ENCODE measurements around the gene ATP2B2. TPM values are rescaled to one million over a fixed set of nuclear protein-coding genes. Genes with fewer than 3 reads are reported as not detected.

ATP2B2 gene
- total RNA-seq, 2 experiments from 2014 or later: 0.06 TPM; not detected in 1

DNA sequence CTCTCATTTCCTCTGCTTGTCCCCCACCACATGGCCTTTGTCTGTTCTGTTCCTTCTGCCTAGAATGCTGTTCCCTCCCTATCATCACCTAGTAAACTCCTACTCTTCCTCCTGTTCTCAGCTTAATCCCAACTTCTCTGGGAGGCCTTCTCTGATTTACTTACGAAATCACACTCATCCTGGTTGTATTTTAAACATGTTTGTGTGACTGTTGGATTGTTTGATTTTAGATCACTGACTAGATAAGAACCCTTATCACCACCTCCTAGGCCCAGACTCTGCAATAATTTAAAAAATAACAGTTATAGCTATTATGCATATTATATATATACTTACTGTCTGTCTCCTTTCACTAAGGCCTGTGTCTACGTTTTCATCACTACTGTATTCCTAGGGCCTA, 26.1 kb downstream of the ATP2B2 start:
- no peak for DNase-seq (ENCODE audit: low spot score)
- no peak overlapping the region for H3K4me2 ChIP-seq (ENCODE audit: low read length)
- no peaks in the 10 kb centered on the region for H3K9me3 ChIP-seq (ENCODE audit: low read length)
- H2AFZ ChIP-seq (ENCODE audit: low read length): no peak overlapping the region
- H4K20me1 ChIP-seq (ENCODE audit: insufficient read depth, low read length): no peaks in the 10 kb centered on the region
- no peaks in the 10 kb centered on the region for H3K36me3 ChIP-seq (ENCODE audit: insufficient read depth, low read length)
- H3K4me1 ChIP-seq (ENCODE audit: insufficient read depth, low read length, poor library complexity, severe bottlenecking): no peaks in the 10 kb centered on the region
- H3K4me3 ChIP-seq (ENCODE audit: low read depth, low read length, poor library complexity, severe bottlenecking): no peak overlapping the region
- no peak for TF ChIP-seq EZH2phosphoT487 (IDR thresholded peaks at IDR 0.05; ENCODE audit: borderline replicate concordance, low read depth, low read length)
- TF ChIP-seq CTCF (conservative IDR thresholded peaks at IDR 0.05; ENCODE audit: low read length): no peak
- ChIA-PET CTCF (ENCODE audit: unreplicated experiment) (no interaction called here), POLR2A (interaction anchor here (0.6 kb wide), 1 partner anchor 192 kb away, joined by 3 read pairs; no protein-coding TSS in a partner anchor)
- H3K79me2 ChIP-seq (ENCODE audit: insufficient read depth, low read depth, low read length): no peaks in the 10 kb centered on the region
- H3K9me2 ChIP-seq (ENCODE audit: insufficient read depth, low read length): no peaks in the 10 kb centered on the region
- no peak overlapping the region for H3K27ac ChIP-seq (ENCODE audit: low read depth, low read length, poor library complexity, severe bottlenecking)
- intact Hi-C loops (cut with micrococcal nuclease; ENCODE audit: unreplicated experiment): no loop called here
- BruUV-seq (replicated peaks): no TSS peak

DNA sequence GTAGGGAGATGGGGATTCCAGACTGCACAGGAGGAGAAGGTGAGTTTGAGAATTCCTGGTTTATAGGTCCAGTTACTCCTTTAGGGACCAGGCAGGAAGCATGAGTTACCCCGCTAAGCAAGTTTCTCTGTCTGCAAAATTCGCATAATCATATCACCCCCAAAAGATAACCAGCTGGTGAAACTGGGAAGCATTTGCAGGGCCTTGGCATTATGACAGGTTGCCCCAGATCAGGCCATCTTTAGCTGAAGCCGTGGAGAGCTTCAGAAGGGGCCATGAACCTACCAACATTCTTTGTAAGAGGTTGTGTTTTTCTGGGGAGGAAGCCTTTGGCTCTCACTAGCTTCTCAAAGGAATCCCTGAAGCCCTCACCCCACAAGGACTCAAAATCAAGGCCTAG, 29.4 kb downstream of the ATP2B2 start:
- H3K4me2 ChIP-seq (ENCODE audit: low read length): no peak overlapping the region
- BruUV-seq (replicated peaks): no TSS peak
- H3K36me3 ChIP-seq (ENCODE audit: insufficient read depth, low read length): no peaks in the 10 kb centered on the region
- H3K9me2 ChIP-seq (ENCODE audit: insufficient read depth, low read length): no peaks in the 10 kb centered on the region
- POLR2A ChIA-PET: no interaction called here
- no peak overlapping the region for H3K4me3 ChIP-seq (ENCODE audit: low read depth, low read length, poor library complexity, severe bottlenecking)
- no peaks in the 10 kb centered on the region for H3K79me2 ChIP-seq (ENCODE audit: insufficient read depth, low read depth, low read length)
- no peak for DNase-seq (ENCODE audit: low spot score)
- CTCF ChIA-PET (ENCODE audit: unreplicated experiment): no interaction called here
- no peak for TF ChIP-seq EZH2phosphoT487 (IDR thresholded peaks at IDR 0.05; ENCODE audit: borderline replicate concordance, low read depth, low read length)
- TF ChIP-seq CTCF (conservative IDR thresholded peaks at IDR 0.05; ENCODE audit: low read length): no peak
- no peak overlapping the region for H2AFZ ChIP-seq (ENCODE audit: low read length)
- H4K20me1 ChIP-seq (ENCODE audit: insufficient read depth, low read length): no peaks in the 10 kb centered on the region
- no peak overlapping the region for H3K27ac ChIP-seq (ENCODE audit: low read depth, low read length, poor library complexity, severe bottlenecking)
- intact Hi-C loops (cut with micrococcal nuclease; ENCODE audit: unreplicated experiment): no loop called here
- H3K4me1 ChIP-seq (ENCODE audit: insufficient read depth, low read length, poor library complexity, severe bottlenecking): no peaks in the 10 kb centered on the region
- no peaks in the 10 kb centered on the region for H3K9me3 ChIP-seq (ENCODE audit: low read length)

- no peak overlapping the region for H3K27ac ChIP-seq (ENCODE audit: low read depth, low read length, poor library complexity, severe bottlenecking)
- no peaks in the 10 kb centered on the region for H3K9me3 ChIP-seq (ENCODE audit: low read length)
- intact Hi-C loops (cut with micrococcal nuclease; ENCODE audit: unreplicated experiment): no loop called here
- DNase-seq (ENCODE audit: low spot score): peak; percentile 7
- TF ChIP-seq EZH2phosphoT487 (IDR thresholded peaks at IDR 0.05; ENCODE audit: borderline replicate concordance, low read depth, low read length): no peak
- no peak for TF ChIP-seq CTCF (conservative IDR thresholded peaks at IDR 0.05; ENCODE audit: low read length)
- H3K4me3 ChIP-seq (ENCODE audit: low read depth, low read length, poor library complexity, severe bottlenecking): no peak overlapping the region
- H3K4me1 ChIP-seq (ENCODE audit: insufficient read depth, low read length, poor library complexity, severe bottlenecking): no peaks in the 10 kb centered on the region
- H3K79me2 ChIP-seq (ENCODE audit: insufficient read depth, low read depth, low read length): no peaks in the 10 kb centered on the region
- ChIA-PET CTCF (ENCODE audit: unreplicated experiment) (no interaction called here), POLR2A (no interaction called here)
- no peak overlapping the region for H3K4me2 ChIP-seq (ENCODE audit: low read length)
- no peak overlapping the region for H2AFZ ChIP-seq (ENCODE audit: low read length)
- H3K36me3 ChIP-seq (ENCODE audit: insufficient read depth, low read length): no peaks in the 10 kb centered on the region
- H4K20me1 ChIP-seq (ENCODE audit: insufficient read depth, low read length): no peaks in the 10 kb centered on the region
- no peaks in the 10 kb centered on the region for H3K9me2 ChIP-seq (ENCODE audit: insufficient read depth, low read length)
- BruUV-seq (replicated peaks): no TSS peak
These were observed 30.5 kb downstream of the ATP2B2 start for GRCh38 chr3:10474847-10475246.
